Measurements from ENCODE around the gene SPG11. TPM values are rescaled to one million over a fixed set of nuclear protein-coding genes. Genes with fewer than 3 reads are reported as not detected.
"Not testable (repeated sequence)": the region's sequence is repeated elsewhere in the genome, so short reads cannot be mapped to it uniquely, and the experiment has no call there.

The SPG11 gene
- total RNA-seq, 2 donors from 2014 or later: 60.2 to 61.6 TPM

- no peaks in the 10 kb centered on the region for H3K9me3 ChIP-seq (ENCODE audit: control insufficient read depth, low read length)
- H3K9ac ChIP-seq (ENCODE audit: extremely low read depth, low read length, poor library complexity, severe bottlenecking): no peak overlapping the region
- Mint-ChIP-seq H3K4me3 (no peak overlapping the region), H3K27me3 (ENCODE audit: insufficient read depth) (no peaks in the 10 kb centered on the region), H3K27ac (no peak overlapping the region), H3K4me1 (peaks cover 9% of the 10 kb centered on the region), H3K36me3 (ENCODE audit: low read depth) (peaks cover 75% of the 10 kb centered on the region), H3K9me3 (no peaks in the 10 kb centered on the region)
- H3K27ac ChIP-seq (ENCODE audit: low read depth, low read length): no peak overlapping the region
- DNase-seq: no peak
- H3K4me3 ChIP-seq (ENCODE audit: low read length): no peak overlapping the region
- WGBS, 2 experiments (ENCODE audit: insufficient coverage in 1 of 2, insufficient read length in 1 of 2): 92 to 93% methylated on average over 3 to 4 of the region's 4 CpGs
- TF ChIP-seq CTCF (conservative IDR thresholded peaks at IDR 0.05): no peak
- H3K27me3 ChIP-seq (ENCODE audit: control insufficient read depth, insufficient read depth, low read length, poor library complexity, severe bottlenecking): no peaks in the 10 kb centered on the region
- H3K4me1 ChIP-seq (ENCODE audit: control insufficient read depth, insufficient read depth, low read length): no peaks in the 10 kb centered on the region
- peaks cover 80% of the 10 kb centered on the region for H3K36me3 ChIP-seq (ENCODE audit: control insufficient read depth, insufficient read depth, low read length)
These were observed 108.3 kb downstream of the SPG11 start for GRCh38 chr15:44554934-44555723.

GRCh38 chr15:44550734-44551133, 112.7 kb downstream of the SPG11 start:
- Histone ChIP-seq H3K4me1 (ENCODE audit: control insufficient read depth, insufficient read depth, low read length) (no peaks in the 10 kb centered on the region), H3K36me3 (ENCODE audit: control insufficient read depth, insufficient read depth, low read length) (peaks cover 67% of the 10 kb centered on the region), H3K9ac (ENCODE audit: extremely low read depth, low read length, poor library complexity, severe bottlenecking) (no peak overlapping the region), H3K27ac (ENCODE audit: low read depth, low read length) (no peak overlapping the region), H3K27me3 (ENCODE audit: control insufficient read depth, insufficient read depth, low read length, poor library complexity, severe bottlenecking) (no peaks in the 10 kb centered on the region), H3K9me3 (ENCODE audit: control insufficient read depth, low read length) (peaks cover 6% of the 10 kb centered on the region), H3K4me3 (ENCODE audit: low read length) (no peak overlapping the region)
- H3K36me3 Mint-ChIP-seq (ENCODE audit: low read depth): peaks cover 55% of the 10 kb centered on the region
- WGBS, 2 experiments (ENCODE audit: insufficient coverage in 1 of 2, insufficient read length in 1 of 2): 96 to 100% methylated on average over 1 to 4 of the region's 4 CpGs
- H3K4me1 Mint-ChIP-seq: peaks cover 4% of the 10 kb centered on the region
- H3K4me3 Mint-ChIP-seq: no peak overlapping the region
- no peak overlapping the region for H3K27ac Mint-ChIP-seq
- DNase-seq: no peak
- no peaks in the 10 kb centered on the region for H3K27me3 Mint-ChIP-seq (ENCODE audit: insufficient read depth)
- H3K9me3 Mint-ChIP-seq: no peaks in the 10 kb centered on the region
- TF ChIP-seq CTCF (conservative IDR thresholded peaks at IDR 0.05): no peak

GRCh38 chr15:44550256-44550655, 113.2 kb downstream of the SPG11 start:
- Mint-ChIP-seq H3K27me3 (ENCODE audit: insufficient read depth) (no peaks in the 10 kb centered on the region), H3K4me3 (no peak overlapping the region), H3K36me3 (ENCODE audit: low read depth) (peaks cover 50% of the 10 kb centered on the region), H3K4me1 (peaks cover 4% of the 10 kb centered on the region), H3K9me3 (no peaks in the 10 kb centered on the region), H3K27ac (no peak overlapping the region)
- 88 to 100% methylated on average over 1 to 3 of the region's 3 CpGs for WGBS, 2 experiments (ENCODE audit: insufficient coverage in 1 of 2, insufficient read length in 1 of 2)
- Histone ChIP-seq H3K9ac (ENCODE audit: extremely low read depth, low read length, poor library complexity, severe bottlenecking) (no peak overlapping the region), H3K4me1 (ENCODE audit: control insufficient read depth, insufficient read depth, low read length) (no peaks in the 10 kb centered on the region), H3K9me3 (ENCODE audit: control insufficient read depth, low read length) (peaks cover 6% of the 10 kb centered on the region), H3K27ac (ENCODE audit: low read depth, low read length) (no peak overlapping the region), H3K36me3 (ENCODE audit: control insufficient read depth, insufficient read depth, low read length) (peaks cover 62% of the 10 kb centered on the region), H3K4me3 (ENCODE audit: low read length) (no peak overlapping the region), H3K27me3 (ENCODE audit: control insufficient read depth, insufficient read depth, low read length, poor library complexity, severe bottlenecking) (no peaks in the 10 kb centered on the region)
- DNase-seq: no peak
- TF ChIP-seq CTCF (conservative IDR thresholded peaks at IDR 0.05): peak; percentile 62

GRCh38 chr15:44549152-44549551, 114.3 kb downstream of the SPG11 start:
- H3K9ac ChIP-seq (ENCODE audit: extremely low read depth, low read length, poor library complexity, severe bottlenecking); H3K27me3 Mint-ChIP-seq (ENCODE audit: insufficient read depth); H3K4me3 ChIP-seq (ENCODE audit: low read length); H3K27ac ChIP-seq (ENCODE audit: low read depth, low read length); DNase-seq; H3K4me1 Mint-ChIP-seq; H3K27me3 ChIP-seq (ENCODE audit: control insufficient read depth, insufficient read depth, low read length, poor library complexity, severe bottlenecking); H3K9me3 ChIP-seq (ENCODE audit: control insufficient read depth, low read length); H3K9me3 Mint-ChIP-seq; H3K4me1 ChIP-seq (ENCODE audit: control insufficient read depth, insufficient read depth, low read length); H3K27ac Mint-ChIP-seq; H3K4me3 Mint-ChIP-seq: not testable (repeated sequence)
- H3K36me3 ChIP-seq (ENCODE audit: control insufficient read depth, insufficient read depth, low read length): peaks cover 51% of the 10 kb centered on the region
- peaks cover 40% of the 10 kb centered on the region for H3K36me3 Mint-ChIP-seq (ENCODE audit: low read depth)
- WGBS, 2 experiments (ENCODE audit: insufficient coverage in 1 of 2, insufficient read length in 1 of 2): 87 to 95% methylated on average over 6 to 9 of the region's 9 CpGs
